Right lobe of liver (tissue), 6 donors: ENCODE results near the gene ABHD16A. TPM values are rescaled to one million over a fixed set of nuclear protein-coding genes. Genes with fewer than 3 reads are reported as not detected.

ENCODE experiments used
- ATAC-seq, 4 donors: fragments of 200-7000 bp; cut with Tn5 transposase; one replicate each; pipeline ENCODE4 v1.9.1; 2020; ENCODE audit warnings: mild to moderate bottlenecking in 4 of 4, moderate library complexity in 4 of 4
- DNase-seq, 3 donors: peaks; one replicate each; pipeline ENCODE4 v3.0.0-alpha.2; 2020
- H3K27ac ChIP-seq, 3 donors: fragments of 200-600 bp; one replicate each; pipeline ENCODE4 v1.8.0; 2022
- H3K27me3 ChIP-seq, 2 donors: fragments of 200-600 bp; one replicate each; pipeline ENCODE4 v1.8.0; 2022
- H3K36me3 ChIP-seq, 4 donors: fragments of 200-600 bp; sonication (generic) in 1 of 4; one replicate each; pipeline versions ENCODE4 v1.5.1 to v1.8.0; 2017 to 2022; ENCODE audit warnings: control low read depth in 1 of 4
- H3K4me1 ChIP-seq, 4 donors: fragments of 200-600 bp; sonication (generic) in 1 of 4; one replicate each; pipeline versions ENCODE4 v1.5.1 to v1.8.0; 2017 to 2022; ENCODE audit warnings: control low read depth in 1 of 4
- H3K4me3 ChIP-seq, 3 donors: fragments of 200-600 bp; one replicate each; pipeline ENCODE4 v1.8.0; 2022
- H3K9me3 ChIP-seq, 4 donors: fragments of 200-600 bp; sonication (generic) in 1 of 4; one replicate each; pipeline versions ENCODE4 v1.5.1 to v1.8.0; 2017 to 2022; ENCODE audit warnings: control low read depth in 1 of 4
- CTCF ChIP-seq, 4 donors: fragments of 200-600 bp in 3 of 4; fragments of 450-650 bp in 1 of 4; IDR thresholded peaks; one replicate each; pipeline versions ENCODE4 v1.5.1 to v1.8.0; 2016 to 2022; ENCODE audit warnings: antibody characterized with exemption in 4 of 4, mild to moderate bottlenecking in 2 of 4
- POLR2A ChIP-seq: fragments of 450-650 bp; IDR thresholded peaks from one replicate; pipeline ENCODE4 v1.6.1; 2017; ENCODE audit warnings: antibody characterized with exemption, mild to moderate bottlenecking
- WGBS: methylation state at CpG from one replicate; pipeline ENCODE4 v1.1.6; 2018; ENCODE audit warnings: low coverage, low lambda C conversion rate; ENCODE audit not compliant: insufficient coverage; ENCODE audit errors: missing lambda C conversion rate; 5-methylcytosine and 5-hydroxymethylcytosine counted together
- intact Hi-C, 2 donors: fragments of 100-400 bp; cut with DNase I; formaldehyde crosslinking; loops; one replicate each; pipeline versions ENCODE4 v1.11.2 to v1.14.1; 2022
- total RNA-seq, 6 experiments: library from RNA; depleted of rRNA in 2 of 6; stranded (reverse); fragments of >200 nt in 2 of 6; fragmentation: NEBNext Ultra II Directional in 3 of 6; extraction: Animal tissue kit (Norgen Biotek cat#: 25700) in 3 of 6; gene quantifications; one replicate each; pipeline versions ENCODE4 v1.1.0 to v1.2.4, GENCODE V29; 2016 to 2023
- donor health status: DM: no; HTN: yes; CAD: no.
- donor health status: DM: no; HTN: no; CAD: no.
- donor health status: DM: no; HTN: no; CAD: no.
- donor health status: DM: no; HTN: yes; CAD: no.
- donor health status: DM: no; HTN: yes; CAD: no.

ABHD16A gene
- total RNA-seq, 6 experiments from 2014 or later: 29.7 to 34.8 (median 31.2) TPM

GRCh38 chr6:31686483-31686882 lies 16.6 kb downstream of the ABHD16A start:
- Histone ChIP-seq H3K4me3 (no peak overlapping the region), H3K4me1 (peaks cover 0 to 6% (median 0%) of the 10 kb centered on the region in 4 donors), H3K27me3 (no peaks in the 10 kb centered on the region), H3K27ac (no peak overlapping the region), H3K36me3 (peaks cover 0 to 43% (median 19%) of the 10 kb centered on the region in 4 donors), H3K9me3 (no peaks in the 10 kb centered on the region)
- WGBS: 78% methylated on average over 4 of the region's 5 CpGs
- intact Hi-C loops: loop anchor here (10.0 kb wide), 1 partner anchor 78 kb away; the partner anchor contains the start of gene SAPCD1 (in 2 of the 2)
- no peak for ATAC-seq
- TF ChIP-seq CTCF (IDR thresholded peaks at IDR 0.05) (no peak), POLR2A (no peak)
- no peak for DNase-seq

GRCh38 chr6:31683591-31683990 lies 19.5 kb downstream of the ABHD16A start:
- Histone ChIP-seq H3K4me3 (no peak overlapping the region), H3K4me1 (peaks cover 0 to 16% (median 0%) of the 10 kb centered on the region in 4 donors), H3K9me3 (no peaks in the 10 kb centered on the region), H3K27ac (peak overlapping the region in 1 of 3 donors; percentile 60), H3K27me3 (no peaks in the 10 kb centered on the region), H3K36me3 (peaks cover 0 to 22% (median 7%) of the 10 kb centered on the region in 4 donors)
- WGBS: 82% methylated on average over 6 of the region's 13 CpGs
- TF ChIP-seq CTCF (IDR thresholded peaks at IDR 0.05) (no peak), POLR2A (no peak)
- ATAC-seq (no peak), DNase-seq (no peak)
- intact Hi-C loops: loop anchor here (10.0 kb wide), 1 partner anchor 81 kb away; the partner anchor contains the start of gene SAPCD1 (in 2 of the 2)

GRCh38 chr6:31681135-31681671 lies 21.9 kb downstream of the ABHD16A start:
- Histone ChIP-seq H3K9me3 (no peaks in the 10 kb centered on the region), H3K27ac (peak overlapping the region; percentile 26 to 64 (median 44)), H3K4me1 (peaks cover 0 to 16% (median 0%) of the 10 kb centered on the region in 4 donors), H3K4me3 (peak overlapping the region; percentile 41 to 56 (median 53)), H3K36me3 (no peaks in the 10 kb centered on the region), H3K27me3 (no peaks in the 10 kb centered on the region)
- DNase-seq (peak in 2 of 3 donors; percentile 57 to 66), ATAC-seq (peak; percentile 51 to 61 (median 56))
- intact Hi-C loops: loop anchor here (10.0 kb wide), 1 partner anchor 84 kb away; the partner anchor contains the start of gene SAPCD1 (in 2 of the 2)
- peak in 1 of 4 donors; percentile 14 for TF ChIP-seq CTCF (IDR thresholded peaks at IDR 0.05)
- TF ChIP-seq POLR2A: no peak
- WGBS: 7% methylated on average over 12 of the region's 40 CpGs

GRCh38 chr6:31680226-31681134 lies 22.6 kb downstream of the ABHD16A start, which contains the start of gene LY6G5C:
Gene LY6G5C, minus strand, starts transcription at chr6:31681067. Its CDS starts 694 bp downstream, at chr6:31680373.
- DNase-seq (peak; percentile 80 to 84 (median 82)), ATAC-seq (peak; percentile 84 to 91 (median 86))
- Histone ChIP-seq H3K27ac (peak within 1 kb of the TSS; percentile 26 to 64 (median 44)), H3K36me3 (no peaks in the 10 kb centered on the region), H3K9me3 (no peaks in the 10 kb centered on the region), H3K27me3 (no peaks in the 10 kb centered on the region), H3K4me3 (peak within 1 kb of the TSS; percentile 41 to 56 (median 53)), H3K4me1 (peaks cover 0 to 16% (median 0%) of the 10 kb centered on the region in 4 donors)
- WGBS: 14% methylated on average over 17 of the region's 17 CpGs
- intact Hi-C loops: loop anchor here (10.0 kb wide), 1 partner anchor 84 kb away; the partner anchor contains the start of gene SAPCD1 (in 2 of the 2)
- peak; percentile 67 to 75 (median 72) for TF ChIP-seq CTCF (IDR thresholded peaks at IDR 0.05)
- TF ChIP-seq POLR2A: no peak
